Fibroblast of the conjunctiva (primary cell): ENCODE measurements around the gene HSPA12A.
"Not testable (repeated sequence)": the region's sequence is repeated elsewhere in the genome, so short reads cannot be mapped to it uniquely, and the experiment has no call there.

ENCODE experiments used
- DNase-seq: peaks from one replicate; pipeline ENCODE4 v3.0.0-alpha.2; 2010; ENCODE audit warnings: low read depth

The HSPA12A gene

GRCh38 chr10:116715839-116716377 is 26.5 kb downstream of the HSPA12A start:
- DNase-seq: no peak

DNA sequence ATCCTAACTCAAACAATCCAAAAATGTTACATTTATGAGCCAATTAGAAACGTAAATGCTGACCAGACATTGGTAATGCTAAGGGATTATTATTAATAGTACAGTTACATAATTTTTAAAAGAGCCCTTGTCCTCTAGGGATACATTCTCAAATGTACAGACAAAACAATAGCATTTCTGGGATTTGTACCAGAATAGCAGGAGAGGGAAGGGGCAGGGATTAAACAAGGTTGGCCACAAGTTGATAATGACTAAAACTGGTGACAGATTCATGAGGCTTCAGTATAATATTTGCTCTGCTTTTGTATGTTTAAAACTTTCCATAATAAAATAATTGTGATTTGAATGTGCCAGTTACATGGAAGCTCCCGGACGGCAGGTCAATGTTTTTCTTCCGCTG is 27.0 kb downstream of the HSPA12A start:
- no peak for DNase-seq

- DNase-seq: no peak
Observed at GRCh38 chr10:116713846-116714245, 28.5 kb downstream of the HSPA12A start.

DNA sequence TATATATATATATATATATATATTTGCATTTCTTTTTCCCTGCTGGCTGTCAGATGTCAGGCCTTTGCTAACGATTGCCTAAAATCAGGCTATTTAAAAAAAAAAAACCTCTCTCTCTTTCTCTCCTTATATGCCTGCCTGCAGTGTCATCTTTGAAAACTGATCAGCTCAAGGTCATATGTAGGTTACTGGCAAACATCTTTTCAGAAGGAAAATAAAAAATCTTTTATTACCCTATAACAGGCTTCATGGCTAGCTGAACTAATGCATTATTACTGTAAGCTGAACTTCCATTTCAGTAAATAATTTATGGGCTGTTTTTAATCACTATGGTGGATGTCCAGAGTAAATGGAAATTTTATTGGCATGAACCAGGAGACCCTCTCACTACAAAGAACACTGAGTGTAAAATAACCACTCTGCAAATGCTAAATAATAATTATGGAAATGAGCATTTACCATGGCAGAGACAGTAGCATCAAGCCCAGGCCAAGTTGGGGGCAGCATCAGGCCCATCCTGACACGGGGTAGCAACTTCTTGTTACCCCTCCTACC is 29.3 kb downstream of the HSPA12A start:
- no peak for DNase-seq

DNA sequence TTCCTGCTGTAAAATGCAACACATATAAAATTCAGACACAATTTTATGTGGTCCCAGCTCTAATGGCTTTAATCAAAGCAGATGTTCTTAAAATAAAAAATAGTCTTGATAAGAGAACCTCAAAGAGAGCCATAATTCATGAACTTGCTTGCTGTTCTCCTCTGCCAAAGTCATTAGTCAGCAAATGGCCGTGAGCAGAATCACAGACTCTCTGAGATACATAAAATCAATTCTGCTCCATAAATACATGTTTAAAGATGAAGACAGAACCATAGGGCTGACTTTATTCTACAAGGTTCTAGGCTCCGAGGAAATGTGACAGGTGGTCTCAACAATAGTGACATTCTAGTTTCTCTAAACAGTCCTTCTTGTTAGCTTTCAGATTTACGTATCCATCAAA is 29.8 kb downstream of the HSPA12A start:
- DNase-seq: no peak

DNA sequence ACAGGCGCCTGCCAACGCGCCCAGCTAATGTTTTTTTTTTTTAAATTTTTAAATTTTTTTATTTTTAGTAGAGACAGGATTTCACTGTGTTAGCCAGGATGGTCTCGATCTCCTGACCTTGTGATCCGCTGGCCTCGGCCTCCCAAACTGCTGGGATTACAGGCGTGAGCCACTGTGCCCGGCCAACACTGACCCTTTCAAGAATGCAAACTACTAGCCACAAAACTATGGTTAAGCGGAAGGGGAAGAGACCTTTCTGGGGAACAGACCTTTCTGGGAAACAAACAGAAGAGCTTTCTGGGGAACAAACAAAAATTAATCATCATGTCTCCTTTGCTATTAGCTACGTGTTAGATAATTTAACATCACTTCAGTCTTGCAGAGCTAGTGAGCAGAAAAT is 30.6 kb downstream of the HSPA12A start:
- not testable (repeated sequence) for DNase-seq

DNA sequence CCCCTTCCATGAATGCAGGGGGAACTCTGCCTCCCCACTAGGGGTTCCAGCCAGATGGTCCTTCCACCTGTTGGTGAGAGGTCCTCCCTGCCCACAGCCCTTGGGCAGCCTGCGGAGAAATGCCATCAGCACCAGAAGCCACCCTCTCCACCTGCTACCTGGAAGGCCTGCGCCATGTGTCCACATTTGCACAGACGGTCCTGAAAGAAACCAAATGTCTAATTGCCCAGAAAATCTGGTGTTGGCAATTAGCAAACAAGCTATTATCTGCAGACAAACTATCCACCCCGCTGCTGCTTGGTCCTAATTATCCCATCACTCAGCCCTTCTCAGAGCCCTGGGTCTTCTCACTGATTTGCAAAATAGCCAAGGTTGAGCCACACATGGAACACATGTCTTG is 32.3 kb downstream of the HSPA12A start:
- no peak for DNase-seq

- no peak for DNase-seq
Observed at GRCh38 chr10:116708877-116709276, 33.5 kb downstream of the HSPA12A start.

- no peak for DNase-seq
Observed at GRCh38 chr10:116708391-116708821, 34.0 kb downstream of the HSPA12A start.

- DNase-seq: no peak
Observed at GRCh38 chr10:116707981-116708380, 34.4 kb downstream of the HSPA12A start.

GRCh38 chr10:116706281-116706680 is 36.1 kb downstream of the HSPA12A start:
- DNase-seq: no peak

- no peak for DNase-seq
Observed at GRCh38 chr10:116705498-116705897, 36.9 kb downstream of the HSPA12A start.

GRCh38 chr10:116704926-116705325 is 37.4 kb downstream of the HSPA12A start:
- DNase-seq: no peak

GRCh38 chr10:116702165-116702564 is 40.2 kb downstream of the HSPA12A start:
- DNase-seq: no peak

DNA sequence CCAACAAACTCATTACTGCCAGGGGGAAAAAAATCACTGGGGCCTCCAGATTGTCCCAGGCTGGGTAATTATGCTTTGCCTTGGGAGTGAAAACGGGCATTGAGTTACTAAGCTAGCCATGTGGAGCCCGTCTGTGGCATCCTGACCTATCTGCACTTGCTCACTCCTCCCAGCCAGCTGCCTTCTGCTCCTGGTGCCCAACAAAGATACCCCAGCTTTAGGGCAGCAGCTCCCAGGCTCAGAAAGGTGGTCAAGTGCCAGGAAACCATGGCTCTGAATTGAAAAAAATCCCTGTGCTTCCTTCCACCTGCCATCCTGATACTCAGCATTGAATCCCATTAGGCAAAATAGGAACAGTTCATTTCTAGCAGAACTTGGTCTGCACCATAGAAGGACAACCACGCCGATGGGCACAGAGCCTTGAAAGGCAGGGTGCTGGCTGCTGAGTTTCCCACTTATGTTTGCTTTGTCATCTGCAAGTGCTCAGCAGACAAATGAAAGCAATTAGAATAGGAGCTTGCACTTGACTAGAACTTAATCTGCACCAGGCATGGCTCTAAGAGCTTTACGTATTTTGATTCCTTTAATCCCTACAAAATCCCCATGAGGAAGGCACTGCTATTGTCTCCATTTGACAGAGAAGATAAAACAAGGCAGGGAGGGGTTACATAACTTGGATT is 42.8 kb downstream of the HSPA12A start:
- no peak for DNase-seq

GRCh38 chr10:116699049-116699448 is 43.3 kb downstream of the HSPA12A start:
- no peak for DNase-seq

DNA sequence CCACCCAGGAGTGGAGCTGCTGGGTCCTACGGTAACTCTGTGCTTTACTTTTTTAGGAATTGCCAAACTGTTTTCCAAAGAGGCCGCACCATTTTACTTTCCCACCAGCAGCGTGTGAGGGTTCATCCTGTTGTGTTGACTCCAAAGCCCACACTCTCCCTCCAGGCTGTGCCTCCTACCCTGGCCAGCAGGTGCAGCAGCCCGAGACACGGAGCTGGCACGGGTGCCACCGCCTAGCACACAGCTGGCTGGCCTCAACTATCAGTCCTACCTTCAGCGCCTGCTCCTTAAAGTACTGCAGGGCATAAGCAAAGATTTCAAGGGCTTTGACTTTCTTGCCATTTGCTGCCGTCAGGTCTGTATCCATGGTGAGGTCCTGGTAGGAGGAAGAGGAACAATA is 44.0 kb downstream of the HSPA12A start:
- DNase-seq: no peak

DNA sequence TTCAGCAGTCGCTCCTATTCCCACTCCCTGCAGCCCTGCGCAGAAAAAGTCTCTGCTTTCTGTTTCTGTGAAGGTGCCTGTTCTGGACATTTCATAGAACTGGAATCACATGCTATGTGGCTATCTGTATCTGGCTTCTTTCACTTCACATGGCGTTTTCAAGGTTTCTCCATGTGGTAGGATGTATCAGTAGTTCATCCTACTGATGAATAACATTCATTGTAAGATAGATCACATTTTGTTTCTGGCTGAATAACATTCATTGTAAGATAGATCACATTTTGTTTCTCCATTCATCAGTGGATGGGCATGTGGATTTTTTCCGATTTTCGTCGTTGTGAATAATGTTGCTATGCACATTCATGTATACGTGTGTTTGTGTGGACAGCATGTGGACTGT is 44.5 kb downstream of the HSPA12A start:
- no peak for DNase-seq

DNA sequence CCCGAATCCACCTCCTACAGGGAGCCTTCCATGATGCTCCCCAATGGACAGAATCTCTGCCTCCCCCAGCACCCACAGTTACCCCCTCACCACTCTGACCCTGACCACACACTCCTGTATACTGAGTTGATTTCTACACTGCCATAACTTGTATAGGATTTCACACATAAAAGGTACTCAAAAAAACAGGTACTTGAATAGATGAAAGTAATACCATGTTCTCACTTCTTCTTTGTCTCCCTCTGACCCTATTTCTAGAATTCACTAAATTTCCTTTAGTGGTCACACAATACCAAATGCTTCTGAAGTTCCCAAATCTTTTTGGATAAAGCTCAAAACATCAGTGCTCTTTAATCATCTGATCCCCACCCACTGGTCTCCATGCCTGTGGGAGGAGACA is 45.4 kb downstream of the HSPA12A start:
- DNase-seq: no peak

GRCh38 chr10:116694927-116695268 is 47.5 kb downstream of the HSPA12A start:
- no peak for DNase-seq

DNA sequence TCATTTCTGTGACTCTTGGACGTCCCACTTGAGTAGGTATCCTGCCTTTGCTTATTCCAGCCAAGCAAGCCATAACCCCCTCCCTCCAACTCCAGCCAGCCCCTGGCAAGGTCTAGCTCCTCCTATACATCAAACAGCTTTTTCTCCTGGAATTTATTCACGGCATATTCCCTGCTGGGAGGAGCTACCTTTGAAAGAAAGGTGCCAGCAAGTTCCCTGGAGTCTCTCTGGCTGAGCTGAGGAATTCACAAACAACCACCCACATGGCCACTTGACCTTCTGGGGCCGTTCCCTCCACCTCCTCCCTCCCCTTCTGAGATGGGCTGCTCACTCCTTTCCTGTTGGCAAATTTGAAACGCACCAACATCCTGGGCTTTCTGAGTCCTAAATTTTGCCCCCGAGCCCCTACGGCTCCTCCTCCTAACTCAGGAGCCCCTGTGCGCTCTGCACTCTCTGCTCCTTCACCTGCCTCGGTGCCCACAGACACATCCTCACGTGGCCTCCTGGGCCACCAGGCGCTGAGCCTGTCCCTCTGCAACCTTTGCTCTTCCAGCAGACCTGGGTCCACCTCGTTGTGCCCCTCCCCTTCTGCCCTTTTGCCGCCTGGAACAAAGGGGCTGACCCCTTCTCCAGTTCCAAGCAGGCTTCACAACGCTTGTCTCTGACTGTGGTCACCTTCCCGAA is 48.0 kb downstream of the HSPA12A start:
- DNase-seq: no peak

- no peak for DNase-seq
Observed at GRCh38 chr10:116692225-116692624, 50.1 kb downstream of the HSPA12A start.

- no peak for DNase-seq
Observed at GRCh38 chr10:116691635-116692034, 50.7 kb downstream of the HSPA12A start.
